ENCODE measurements around the gene CACNG8.

GRCh38 chr19:53917356-53917755, 45.4 kb upstream of the CACNG8 start:
- no peak for TF ChIP-seq YY1 (IDR thresholded peaks at IDR 0.05; ENCODE audit: low read depth)
- TF ChIP-seq CTCF (IDR thresholded peaks at IDR 0.05) = no peak
- no peak for TF ChIP-seq POLR2AphosphoS5 (IDR thresholded peaks at IDR 0.05; ENCODE audit: low read depth, low read length)
- no peak for TF ChIP-seq TAF1 (IDR thresholded peaks at IDR 0.05; ENCODE audit: borderline replicate concordance, low read depth, low read length)
- no peak for TF ChIP-seq FOXM1 (IDR thresholded peaks at IDR 0.05; ENCODE audit: low read depth)
- TF ChIP-seq REST (IDR thresholded peaks at IDR 0.05; ENCODE audit: low read depth, low read length) = no peak
- TF ChIP-seq GABPA (IDR thresholded peaks at IDR 0.05; ENCODE audit: low read depth) = no peak
- TF ChIP-seq NFIC (IDR thresholded peaks at IDR 0.05; ENCODE audit: borderline replicate concordance) = no peak
- no peak for TF ChIP-seq NRF1 (IDR thresholded peaks at IDR 0.05; ENCODE audit: low read depth, low read length)
- TF ChIP-seq RAD21 (IDR thresholded peaks at IDR 0.05; ENCODE audit: low read length) = no peak
- TF ChIP-seq TCF12 (IDR thresholded peaks at IDR 0.05) = no peak
- no peak for TF ChIP-seq SMC3 (IDR thresholded peaks at IDR 0.05; ENCODE audit: low read depth, low read length)
- no peak for TF ChIP-seq JUND (IDR thresholded peaks at IDR 0.05)

All from SK-N-SH (cell line).